A172 (cell line): ENCODE measurements around the gene ABCA4. TPM values are rescaled to one million over a fixed set of nuclear protein-coding genes. Genes with fewer than 3 reads are reported as not detected.

Experiments used
- DNase-seq: peaks from one replicate; pipeline ENCODE4 v3.0.0-alpha.2; 2015; ENCODE audit warnings: low spot score
- total RNA-seq: library from RNA; depleted of rRNA; stranded (reverse); fragments of >200 nt; shearing (Covaris generic); gene quantifications from 2 replicates; pipeline ENCODE4 v1.2.3, GENCODE V29; 2014

The ABCA4 gene
- total RNA-seq, 1 experiment from 2014 or later = not detected

- no peak for DNase-seq
These were observed 93.0 kb downstream of the ABCA4 start for GRCh38 chr1:94027721-94028515.

- no peak for DNase-seq
These were observed 94.1 kb downstream of the ABCA4 start for GRCh38 chr1:94026619-94027380.

- DNase-seq = peak; percentile 59
These were observed 95.3 kb downstream of the ABCA4 start for GRCh38 chr1:94025383-94026340.

GRCh38 chr1:94024104-94024792 lies 96.7 kb downstream of the ABCA4 start:
- DNase-seq = no peak

- DNase-seq = no peak
These were observed 98.3 kb downstream of the ABCA4 start for GRCh38 chr1:94022471-94023189.

- peak; percentile 69 for DNase-seq
These were observed 100.0 kb downstream of the ABCA4 start for GRCh38 chr1:94020764-94021579.

GRCh38 chr1:94019327-94019726 lies 101.6 kb downstream of the ABCA4 start:
- DNase-seq = no peak

- no peak for DNase-seq
These were observed 103.7 kb downstream of the ABCA4 start for GRCh38 chr1:94017155-94017829.

GRCh38 chr1:94015489-94015817 lies 105.5 kb downstream of the ABCA4 start:
- no peak for DNase-seq

- DNase-seq = no peak
These were observed 106.1 kb downstream of the ABCA4 start for GRCh38 chr1:94014635-94015488.

- no peak for DNase-seq
These were observed 106.9 kb downstream of the ABCA4 start for GRCh38 chr1:94014087-94014486.

GRCh38 chr1:94013367-94013878 lies 107.5 kb downstream of the ABCA4 start:
- DNase-seq = no peak

GRCh38 chr1:94012708-94013366 lies 108.1 kb downstream of the ABCA4 start:
- no peak for DNase-seq

GRCh38 chr1:94011709-94012595 lies 109.0 kb downstream of the ABCA4 start:
- no peak for DNase-seq

GRCh38 chr1:94011129-94011528 lies 109.8 kb downstream of the ABCA4 start:
- no peak for DNase-seq

- no peak for DNase-seq
These were observed 111.6 kb downstream of the ABCA4 start for GRCh38 chr1:94009304-94009703.

GRCh38 chr1:94006604-94007003 lies 114.3 kb downstream of the ABCA4 start:
- no peak for DNase-seq
